ENCODE results near the gene CADM1. TPM values are rescaled to one million over a fixed set of nuclear protein-coding genes. Genes with fewer than 3 reads are reported as not detected.

Gene CADM1
- total and polyA plus RNA-seq, 2 experiments from 2014 or later = 16.5 to 18.0 TPM

DNA sequence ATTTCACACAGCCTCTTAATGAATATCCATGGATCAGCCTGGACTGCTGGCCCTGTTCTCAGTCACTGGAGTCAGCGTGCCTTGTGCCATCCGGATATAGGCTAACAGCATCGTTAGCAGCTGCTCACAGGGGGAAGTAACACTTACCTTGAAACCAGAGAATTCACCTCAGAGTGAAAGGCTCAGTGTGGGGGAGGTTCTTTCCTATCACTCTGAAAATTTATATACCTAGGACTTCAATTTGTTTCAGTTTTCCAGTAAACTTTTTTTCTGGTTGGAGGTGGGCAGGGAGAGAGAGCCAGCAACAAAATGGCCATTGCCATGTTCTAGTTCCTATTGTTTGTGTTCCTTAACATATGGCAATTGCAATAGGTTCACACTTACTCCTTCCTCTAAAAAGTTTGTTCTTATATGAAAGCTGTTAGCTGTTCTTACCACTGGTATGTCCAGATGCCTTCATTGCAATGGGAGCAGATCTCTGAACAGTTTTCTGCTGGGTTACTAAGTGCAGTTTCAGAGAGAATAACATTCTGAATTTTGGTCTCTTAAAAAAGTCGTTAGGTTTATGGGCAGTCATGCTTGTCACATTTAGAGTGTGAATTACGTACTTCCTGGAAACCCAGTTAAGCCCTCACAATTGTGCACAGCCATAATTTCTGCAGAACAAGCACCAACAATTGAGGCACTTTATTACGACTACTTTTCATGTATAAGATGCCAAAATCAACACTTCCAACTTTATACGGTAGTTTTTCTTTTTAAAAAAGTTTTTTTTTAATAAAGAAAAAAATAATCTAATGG lies 247.6 kb downstream of the CADM1 start (continued):
- TF ChIP-seq, protein P1, sequence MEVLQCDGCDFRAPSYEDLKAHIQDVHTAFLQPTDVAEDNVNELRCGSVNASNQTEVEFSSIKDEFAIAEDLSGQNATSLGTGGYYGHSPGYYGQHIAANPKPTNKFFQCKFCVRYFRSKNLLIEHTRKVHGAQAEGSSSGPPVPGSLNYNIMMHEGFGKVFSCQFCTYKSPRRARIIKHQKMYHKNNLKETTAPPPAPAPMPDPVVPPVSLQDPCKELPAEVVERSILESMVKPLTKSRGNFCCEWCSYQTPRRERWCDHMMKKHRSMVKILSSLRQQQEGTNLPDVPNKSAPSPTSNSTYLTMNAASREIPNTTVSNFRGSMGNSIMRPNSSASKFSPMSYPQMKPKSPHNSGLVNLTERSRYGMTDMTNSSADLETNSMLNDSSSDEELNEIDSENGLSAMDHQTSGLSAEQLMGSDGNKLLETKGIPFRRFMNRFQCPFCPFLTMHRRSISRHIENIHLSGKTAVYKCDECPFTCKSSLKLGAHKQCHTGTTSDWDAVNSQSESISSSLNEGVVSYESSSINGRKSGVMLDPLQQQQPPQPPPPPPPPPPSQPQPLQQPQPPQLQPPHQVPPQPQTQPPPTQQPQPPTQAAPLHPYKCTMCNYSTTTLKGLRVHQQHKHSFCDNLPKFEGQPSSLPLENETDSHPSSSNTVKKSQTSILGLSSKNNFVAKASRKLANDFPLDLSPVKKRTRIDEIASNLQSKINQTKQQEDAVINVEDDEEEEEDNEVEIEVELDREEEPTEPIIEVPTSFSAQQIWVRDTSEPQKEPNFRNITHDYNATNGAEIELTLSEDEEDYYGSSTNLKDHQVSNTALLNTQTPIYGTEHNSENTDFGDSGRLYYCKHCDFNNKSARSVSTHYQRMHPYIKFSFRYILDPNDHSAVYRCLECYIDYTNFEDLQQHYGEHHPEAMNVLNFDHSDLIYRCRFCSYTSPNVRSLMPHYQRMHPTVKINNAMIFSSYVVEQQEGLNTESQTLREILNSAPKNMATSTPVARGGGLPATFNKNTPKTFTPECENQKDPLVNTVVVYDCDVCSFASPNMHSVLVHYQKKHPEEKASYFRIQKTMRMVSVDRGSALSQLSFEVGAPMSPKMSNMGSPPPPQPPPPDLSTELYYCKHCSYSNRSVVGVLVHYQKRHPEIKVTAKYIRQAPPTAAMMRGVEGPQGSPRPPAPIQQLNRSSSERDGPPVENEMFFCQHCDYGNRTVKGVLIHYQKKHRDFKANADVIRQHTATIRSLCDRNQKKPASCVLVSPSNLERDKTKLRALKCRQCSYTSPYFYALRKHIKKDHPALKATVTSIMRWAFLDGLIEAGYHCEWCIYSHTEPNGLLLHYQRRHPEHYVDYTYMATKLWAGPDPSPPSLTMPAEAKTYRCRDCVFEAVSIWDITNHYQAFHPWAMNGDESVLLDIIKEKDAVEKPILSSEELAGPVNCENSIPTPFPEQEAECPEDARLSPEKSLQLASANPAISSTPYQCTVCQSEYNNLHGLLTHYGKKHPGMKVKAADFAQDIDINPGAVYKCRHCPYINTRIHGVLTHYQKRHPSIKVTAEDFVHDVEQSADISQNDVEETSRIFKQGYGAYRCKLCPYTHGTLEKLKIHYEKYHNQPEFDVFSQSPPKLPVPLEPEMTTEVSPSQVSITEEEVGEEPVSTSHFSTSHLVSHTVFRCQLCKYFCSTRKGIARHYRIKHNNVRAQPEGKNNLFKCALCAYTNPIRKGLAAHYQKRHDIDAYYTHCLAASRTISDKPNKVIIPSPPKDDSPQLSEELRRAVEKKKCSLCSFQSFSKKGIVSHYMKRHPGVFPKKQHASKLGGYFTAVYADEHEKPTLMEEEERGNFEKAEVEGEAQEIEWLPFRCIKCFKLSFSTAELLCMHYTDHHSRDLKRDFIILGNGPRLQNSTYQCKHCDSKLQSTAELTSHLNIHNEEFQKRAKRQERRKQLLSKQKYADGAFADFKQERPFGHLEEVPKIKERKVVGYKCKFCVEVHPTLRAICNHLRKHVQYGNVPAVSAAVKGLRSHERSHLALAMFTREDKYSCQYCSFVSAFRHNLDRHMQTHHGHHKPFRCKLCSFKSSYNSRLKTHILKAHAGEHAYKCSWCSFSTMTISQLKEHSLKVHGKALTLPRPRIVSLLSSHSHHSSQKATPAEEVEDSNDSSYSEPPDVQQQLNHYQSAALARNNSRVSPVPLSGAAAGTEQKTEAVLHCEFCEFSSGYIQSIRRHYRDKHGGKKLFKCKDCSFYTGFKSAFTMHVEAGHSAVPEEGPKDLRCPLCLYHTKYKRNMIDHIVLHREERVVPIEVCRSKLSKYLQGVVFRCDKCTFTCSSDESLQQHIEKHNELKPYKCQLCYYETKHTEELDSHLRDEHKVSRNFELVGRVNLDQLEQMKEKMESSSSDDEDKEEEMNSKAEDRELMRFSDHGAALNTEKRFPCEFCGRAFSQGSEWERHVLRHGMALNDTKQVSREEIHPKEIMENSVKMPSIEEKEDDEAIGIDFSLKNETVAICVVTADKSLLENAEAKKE (CRISPR knock-in tag; IDR thresholded peaks at IDR 0.05) = no peak
- TF ChIP-seq CREB1 (CRISPR knock-in tag; IDR thresholded peaks at IDR 0.05; ENCODE audit: low read depth) (no peak), ZNF331 (CRISPR knock-in tag; IDR thresholded peaks at IDR 0.05; ENCODE audit: low read depth) (no peak)

DNA sequence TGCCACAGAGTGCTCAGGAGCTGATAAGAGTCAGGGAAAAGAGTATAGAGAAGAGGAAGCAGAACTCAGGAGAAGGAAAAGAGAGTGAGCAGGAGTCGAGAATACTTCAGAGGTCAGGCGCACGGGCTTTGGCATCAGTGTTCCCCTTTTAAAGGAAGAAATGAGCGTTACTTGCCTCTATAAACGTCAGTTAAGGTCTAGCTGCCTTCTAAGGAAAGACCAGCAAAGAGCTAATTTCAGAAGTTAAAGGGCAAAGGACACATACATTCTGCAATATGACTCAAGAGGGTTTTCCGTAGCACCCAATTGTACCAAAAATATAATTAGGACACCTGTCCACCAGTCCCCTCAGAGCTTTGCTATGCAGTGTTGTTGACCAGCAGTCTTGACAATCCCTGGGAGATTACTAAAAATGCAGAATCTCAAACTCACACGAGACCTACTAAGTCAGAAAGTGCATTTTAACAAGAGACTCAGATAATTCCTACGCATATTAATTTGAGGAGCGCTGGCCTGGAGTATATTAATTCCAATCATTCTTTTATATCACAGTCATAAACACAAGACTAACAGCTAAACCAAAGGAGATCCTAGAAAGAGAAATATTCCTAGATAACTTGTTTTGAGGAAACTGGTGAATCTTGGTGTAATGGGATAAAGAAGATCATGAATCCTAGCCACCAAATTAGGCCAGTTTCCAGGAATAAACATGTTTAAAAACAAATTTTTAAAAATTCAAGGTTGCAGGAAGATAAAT lies 249.0 kb downstream of the CADM1 start:
- H2AFZ ChIP-seq = no peak overlapping the region
- H3K36me3 ChIP-seq (ENCODE audit: insufficient read depth) = no peaks in the 10 kb centered on the region
- H4K20me1 ChIP-seq (replicated peaks; ENCODE audit: insufficient read depth) = no peaks in the 10 kb centered on the region
- Mint-ChIP-seq H3K9me3 (no peaks in the 10 kb centered on the region), H3K4me3 (no peak overlapping the region), H3K27ac (no peak overlapping the region; the same call in 1 of the 2 replicates), H3K4me1 (peaks cover 51% of the 10 kb centered on the region), H3K36me3 (ENCODE audit: low read depth) (no peaks in the 10 kb centered on the region), H3K27me3 (ENCODE audit: insufficient read depth, low read depth, poor library complexity) (no peaks in the 10 kb centered on the region)
- H3F3A ChIP-seq (replicated peaks; ENCODE audit: low read depth) = no peaks in the 10 kb centered on the region
- no peak for ATAC-seq
- H3K9me2 ChIP-seq (ENCODE audit: insufficient read depth) = no peaks in the 10 kb centered on the region
- H3K4me2 ChIP-seq = no peak overlapping the region
- no peak overlapping the region for H3K4me3 ChIP-seq
- H3K27me3 ChIP-seq (ENCODE audit: insufficient read depth) = no peaks in the 10 kb centered on the region
- no peak overlapping the region for H3K27ac ChIP-seq (ENCODE audit: low read depth)
- H3K79me2 ChIP-seq (replicated peaks; ENCODE audit: insufficient read depth) = no peaks in the 10 kb centered on the region
- peaks cover 19% of the 10 kb centered on the region for H3K4me1 ChIP-seq (ENCODE audit: insufficient read depth)
- DNase-seq (ENCODE audit: low spot score) = no peak
- no peak for TF ChIP-seq ZNF114 (CRISPR knock-in tag; IDR thresholded peaks at IDR 0.05)
- TF ChIP-seq, protein P2, sequence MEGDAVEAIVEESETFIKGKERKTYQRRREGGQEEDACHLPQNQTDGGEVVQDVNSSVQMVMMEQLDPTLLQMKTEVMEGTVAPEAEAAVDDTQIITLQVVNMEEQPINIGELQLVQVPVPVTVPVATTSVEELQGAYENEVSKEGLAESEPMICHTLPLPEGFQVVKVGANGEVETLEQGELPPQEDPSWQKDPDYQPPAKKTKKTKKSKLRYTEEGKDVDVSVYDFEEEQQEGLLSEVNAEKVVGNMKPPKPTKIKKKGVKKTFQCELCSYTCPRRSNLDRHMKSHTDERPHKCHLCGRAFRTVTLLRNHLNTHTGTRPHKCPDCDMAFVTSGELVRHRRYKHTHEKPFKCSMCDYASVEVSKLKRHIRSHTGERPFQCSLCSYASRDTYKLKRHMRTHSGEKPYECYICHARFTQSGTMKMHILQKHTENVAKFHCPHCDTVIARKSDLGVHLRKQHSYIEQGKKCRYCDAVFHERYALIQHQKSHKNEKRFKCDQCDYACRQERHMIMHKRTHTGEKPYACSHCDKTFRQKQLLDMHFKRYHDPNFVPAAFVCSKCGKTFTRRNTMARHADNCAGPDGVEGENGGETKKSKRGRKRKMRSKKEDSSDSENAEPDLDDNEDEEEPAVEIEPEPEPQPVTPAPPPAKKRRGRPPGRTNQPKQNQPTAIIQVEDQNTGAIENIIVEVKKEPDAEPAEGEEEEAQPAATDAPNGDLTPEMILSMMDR (conservative IDR thresholded peaks at IDR 0.05; ENCODE audit: low read depth in 2 of 2) = no peak
- TF ChIP-seq, protein P1 (CRISPR knock-in tag; IDR thresholded peaks at IDR 0.05) = no peak
